GM18951 (cell line): ENCODE results near the gene MSH4.
"Not testable (repeated sequence)": the region's sequence is repeated elsewhere in the genome, so short reads cannot be mapped to it uniquely, and the experiment has no call there.

Source experiments
- POLR2A ChIP-seq: IDR thresholded peaks from 4 replicates; pipeline ENCODE4 v1.6.1; 2011; ENCODE audit warnings: mild to moderate bottlenecking; ENCODE audit not compliant: insufficient read length, insufficient read depth; ENCODE audit errors: extremely low read depth
- in situ Hi-C: fragments of 300-500 bp; cut with MboI; formaldehyde crosslinking; loops from one replicate; pipeline ENCODE4 v1.12.0; 2022; ENCODE audit warnings: low sequenced_read_pairs, mixed read lengths, inconsistent platforms; ENCODE audit not compliant: unreplicated experiment

MSH4 gene

DNA sequence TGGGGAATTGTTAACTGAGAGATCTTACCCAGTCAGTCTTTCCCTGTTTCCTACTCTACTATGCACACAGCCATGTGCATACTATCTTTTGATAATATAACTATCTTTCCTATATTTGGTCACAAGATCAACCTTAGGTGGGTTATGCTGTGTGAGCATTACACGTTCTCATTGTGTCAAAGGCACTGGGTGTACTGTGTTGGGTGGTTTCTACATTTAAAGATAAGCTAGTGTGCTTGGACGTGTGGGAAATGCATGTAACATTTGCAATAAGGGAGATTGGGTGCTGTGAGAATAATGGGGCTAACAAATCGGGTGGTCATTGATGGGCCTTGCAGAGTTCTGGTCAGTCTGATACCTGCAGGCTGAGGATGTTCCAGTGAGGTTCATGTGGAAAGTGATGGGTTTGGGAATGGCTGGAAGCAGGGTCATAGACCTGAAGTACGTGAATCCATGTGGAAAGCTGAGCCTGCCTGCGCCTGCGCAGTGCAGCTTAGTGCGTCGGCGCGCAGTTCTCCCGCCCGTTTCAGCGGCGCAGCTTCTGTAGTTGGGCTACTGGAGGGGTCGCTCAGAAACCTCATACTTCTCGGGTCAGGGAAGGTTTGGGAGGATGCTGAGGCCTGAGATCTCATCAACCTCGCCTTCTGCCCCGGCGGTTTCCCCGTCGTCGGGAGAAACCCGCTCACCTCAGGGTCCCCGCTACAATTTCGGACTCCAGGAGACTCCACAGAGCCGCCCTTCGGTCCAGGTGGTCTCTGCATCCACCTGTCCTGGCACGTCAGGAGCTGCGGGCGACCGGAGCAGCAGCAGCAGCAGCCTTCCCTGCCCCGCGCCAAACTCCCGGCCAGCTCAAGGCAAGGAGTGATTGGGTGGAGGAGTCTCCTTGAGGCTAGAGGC is at the start of gene MSH4:
TSS of gene MSH4 (plus strand) at position 507 of the 897 bp plus-strand sequence. CDS start at position 611, 104 bp downstream.
- peak; percentile 46 for TF ChIP-seq POLR2A
- in situ Hi-C loops, result no loop called here

DNA sequence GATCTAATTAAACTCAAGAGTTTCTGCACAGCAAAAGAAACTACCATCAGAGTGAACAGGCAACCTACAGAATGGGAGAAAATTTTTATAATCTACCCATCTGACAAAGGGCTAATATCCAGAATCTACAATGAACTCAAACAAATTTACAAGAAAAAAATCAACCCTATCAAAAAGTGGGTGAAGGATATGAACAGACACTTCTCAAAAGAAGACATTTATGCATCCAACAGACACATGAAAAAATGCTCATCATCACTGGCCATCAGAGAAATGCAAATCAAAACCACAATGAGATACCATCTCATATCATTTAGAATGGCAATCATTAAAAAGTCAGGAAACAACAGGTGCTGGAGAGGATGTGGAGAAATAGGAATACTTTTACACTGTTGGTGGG is 39.5 kb upstream of the MSH4 start:
- in situ Hi-C loops, result not testable (repeated sequence)

DNA sequence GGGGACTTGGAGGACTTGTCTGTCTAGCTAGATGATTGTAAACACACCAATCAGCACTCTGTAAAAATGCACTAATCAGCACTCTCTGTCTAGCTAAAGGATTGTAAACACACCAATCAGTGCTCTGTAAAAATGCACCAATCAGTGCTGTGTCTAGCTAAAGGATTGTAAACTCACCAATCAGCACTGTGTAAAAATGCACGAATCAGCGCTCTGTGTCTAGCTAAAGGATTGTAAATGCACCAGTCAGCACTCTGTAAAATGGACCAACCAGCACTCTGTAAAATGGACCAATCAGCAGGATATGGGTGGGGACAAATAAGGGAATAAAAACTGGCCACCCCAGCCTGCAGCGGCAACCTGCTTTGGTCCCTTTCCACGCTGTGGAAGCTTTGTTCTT is 38.1 kb upstream of the MSH4 start:
- in situ Hi-C loops, result not testable (repeated sequence)

DNA sequence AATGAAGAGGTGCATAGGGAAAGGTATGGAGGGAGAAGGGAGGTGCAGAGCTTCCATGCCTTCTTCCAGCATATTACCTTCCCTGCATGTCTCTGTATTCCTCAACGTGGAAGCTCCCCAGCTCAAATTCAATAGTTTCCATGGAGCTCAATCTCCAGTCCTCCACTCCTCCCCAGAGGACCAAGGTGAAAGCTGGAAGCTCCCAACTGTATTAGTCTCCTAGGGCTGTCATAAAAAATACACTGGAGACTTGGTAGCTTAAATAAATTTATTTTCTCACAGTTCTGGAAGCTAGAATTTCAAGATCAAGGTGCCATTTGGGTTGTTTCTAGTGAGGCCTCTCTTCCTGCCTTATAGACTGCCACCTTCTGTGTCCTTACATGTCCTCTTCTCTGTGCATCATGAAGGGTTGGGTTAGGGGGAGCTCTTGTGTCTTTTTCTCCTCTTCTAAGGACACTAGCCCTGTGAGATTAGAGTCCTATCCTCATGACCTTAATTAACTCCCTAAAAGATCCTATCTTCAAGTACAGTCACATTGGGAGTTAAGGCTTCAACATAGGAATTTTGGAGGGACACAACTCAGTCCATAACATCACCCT is 32.5 kb upstream of the MSH4 start:
- in situ Hi-C loops, result no loop called here
- TF ChIP-seq POLR2A, result no peak

DNA sequence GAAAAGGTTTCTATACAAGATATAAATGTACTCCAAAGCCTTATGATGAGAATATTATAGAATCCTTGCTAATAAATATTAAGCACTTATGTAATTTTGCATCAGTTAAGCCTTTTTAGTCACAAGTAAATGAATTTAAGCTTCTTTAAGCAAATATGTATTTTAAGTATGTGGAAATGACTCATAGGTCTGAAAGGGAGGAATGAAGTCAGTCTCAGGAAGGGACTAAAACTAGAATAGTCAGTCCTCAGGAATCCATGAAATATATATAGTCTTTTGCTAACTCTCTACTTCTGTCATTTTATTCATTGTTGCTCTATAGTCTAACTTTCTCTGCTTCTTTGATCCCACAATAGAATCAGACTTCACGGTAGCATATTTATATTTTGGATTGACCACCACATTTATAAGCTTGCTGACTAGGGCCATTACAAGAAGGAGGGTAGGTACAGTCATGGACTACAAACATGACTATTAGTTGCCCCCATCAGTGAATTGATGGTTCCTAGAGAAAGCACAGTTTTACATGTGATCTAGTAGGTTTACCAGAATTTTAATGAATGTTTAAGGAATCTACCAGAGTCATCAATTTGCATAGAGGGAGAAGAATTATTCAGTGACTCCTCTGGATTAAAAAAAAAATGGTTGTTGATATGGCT is 30.9 kb upstream of the MSH4 start:
- in situ Hi-C loops, result no loop called here
- no peak for TF ChIP-seq POLR2A

DNA sequence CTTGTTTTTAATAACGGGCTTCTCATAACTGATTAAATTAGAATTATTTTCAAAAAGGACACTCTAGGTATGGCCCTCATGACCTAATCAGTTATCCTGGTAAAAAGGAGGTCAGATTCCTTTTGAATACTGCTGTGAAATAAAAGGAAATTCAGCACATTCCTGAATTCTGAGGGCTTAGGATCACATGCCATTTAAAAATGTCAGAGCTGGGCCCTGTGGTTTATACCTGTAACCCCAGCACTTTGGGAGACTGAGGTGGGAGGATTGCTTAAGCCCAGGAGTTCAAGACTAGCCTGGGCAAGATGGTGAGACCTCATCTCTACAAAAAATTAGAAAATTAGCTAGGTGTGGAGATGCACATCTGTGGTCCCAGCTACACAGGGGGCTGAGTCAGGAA is 28.7 kb upstream of the MSH4 start:
- in situ Hi-C loops, result no loop called here

DNA sequence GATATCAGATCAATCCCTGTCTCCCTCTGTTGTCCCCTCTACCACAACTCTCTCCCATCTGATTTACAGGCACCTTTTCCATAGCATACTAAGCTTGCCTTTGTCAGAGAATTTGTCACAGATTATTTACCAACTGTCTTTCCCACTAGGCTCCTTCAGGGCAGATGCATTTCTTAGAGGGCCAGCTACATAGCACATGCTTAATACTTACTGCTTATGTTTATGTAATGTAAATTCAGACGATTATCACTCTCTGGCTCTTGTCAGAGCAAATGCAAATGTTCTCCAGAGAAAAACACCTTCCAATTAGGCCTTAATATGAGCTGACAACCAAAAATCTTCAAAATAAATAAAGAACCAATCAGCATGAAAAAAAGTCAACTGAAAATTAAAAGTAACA is 25.9 kb upstream of the MSH4 start:
- no peak for TF ChIP-seq POLR2A
- in situ Hi-C loops, result no loop called here

More for the DNA sequence above, 28.7 kb upstream of the MSH4 start:
- TF ChIP-seq POLR2A, result no peak

DNA sequence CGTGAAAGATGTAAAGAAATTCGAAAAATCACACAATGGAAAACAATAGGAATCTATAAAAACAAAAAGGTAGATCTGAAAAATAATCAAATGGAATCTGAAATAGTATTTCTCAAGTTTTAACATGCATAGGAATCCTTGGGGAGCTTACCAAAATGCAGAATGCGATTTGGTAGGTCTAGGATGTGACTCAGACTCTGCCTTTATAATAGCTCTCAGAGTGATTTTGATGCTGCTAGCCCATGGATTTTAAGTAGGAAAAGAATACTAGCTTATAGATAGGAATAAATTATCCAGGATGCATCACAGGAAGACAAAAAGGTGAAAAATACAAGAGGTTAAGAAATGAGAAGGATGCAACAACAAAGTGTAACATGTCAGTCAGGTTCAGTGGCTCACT is 24.7 kb upstream of the MSH4 start:
- TF ChIP-seq POLR2A, result no peak
- in situ Hi-C loops, result no loop called here

DNA sequence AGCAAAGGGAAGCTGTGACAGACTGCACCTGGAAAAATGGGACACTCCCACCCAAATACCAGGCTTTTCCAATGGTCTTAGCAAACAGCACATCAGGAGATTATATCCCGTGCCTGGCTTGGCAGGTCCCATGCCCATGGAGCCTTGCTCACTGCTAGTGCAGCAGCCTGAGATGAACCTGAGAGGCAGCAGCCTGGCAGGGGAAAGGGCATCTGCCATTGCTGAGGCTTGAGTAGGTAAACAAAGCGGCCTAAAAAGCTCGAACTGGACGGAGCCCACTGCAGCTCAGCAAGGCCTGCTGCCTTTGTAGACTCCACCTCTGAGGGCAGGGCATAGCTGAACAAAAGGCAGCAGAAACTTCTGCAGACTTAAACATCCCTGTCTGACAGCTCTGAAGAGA is 18.9 kb upstream of the MSH4 start:
- in situ Hi-C loops, result not testable (repeated sequence)

DNA sequence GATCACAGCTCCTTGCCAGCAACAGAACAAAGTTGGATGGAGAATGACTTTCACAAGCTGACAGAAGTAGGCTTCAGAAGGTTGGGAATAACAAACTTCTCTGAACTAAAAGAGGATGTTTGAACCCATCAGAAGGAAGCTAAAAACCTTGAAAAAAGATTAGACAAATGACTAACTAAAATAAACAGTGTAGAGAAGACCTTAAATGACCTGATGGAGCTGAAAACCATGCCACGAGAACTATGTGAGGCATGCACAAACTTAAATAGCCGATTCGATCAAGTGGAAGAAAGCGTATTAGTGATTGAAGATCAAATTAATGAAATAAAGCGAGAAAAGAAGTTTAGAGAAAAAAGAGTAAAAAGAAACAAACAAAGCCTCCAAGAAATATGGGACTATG is 18.0 kb upstream of the MSH4 start:
- in situ Hi-C loops, result not testable (repeated sequence)

DNA sequence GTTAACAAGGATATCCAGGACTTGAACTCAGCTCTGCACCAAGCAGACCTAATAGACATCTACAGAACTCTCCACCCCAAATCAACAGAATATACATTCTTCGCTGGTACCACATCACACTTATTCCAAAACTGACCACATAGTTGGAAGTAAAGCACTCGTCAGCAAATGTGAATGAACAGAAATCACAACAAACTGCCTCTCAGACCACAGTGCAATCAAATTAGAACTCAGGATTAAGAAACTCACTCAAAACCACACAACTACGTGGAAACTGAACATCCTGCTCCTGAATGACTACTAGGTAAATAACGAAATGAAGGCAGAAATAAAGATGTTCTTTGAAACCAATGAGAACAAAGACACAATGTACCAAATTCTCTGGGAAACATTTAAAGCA is 16.5 kb upstream of the MSH4 start:
- in situ Hi-C loops, result not testable (repeated sequence)

DNA sequence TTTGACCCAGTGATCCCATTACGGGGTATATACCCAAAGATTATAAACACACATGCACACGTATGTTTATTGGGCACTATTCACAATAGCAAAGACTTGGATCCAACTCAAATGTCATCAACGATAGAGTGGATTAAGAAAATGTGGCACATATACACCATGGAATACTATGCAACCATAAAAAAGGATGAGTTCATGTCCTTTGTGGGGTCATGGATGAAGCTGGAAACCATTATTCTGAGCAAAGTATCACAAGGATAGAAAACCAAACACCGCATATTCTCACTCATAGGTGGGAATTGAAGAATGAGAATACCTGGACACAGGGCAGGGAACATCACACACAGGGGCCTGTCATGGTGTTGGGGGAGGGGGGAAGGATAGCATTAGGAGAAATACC is 12.8 kb upstream of the MSH4 start:
- in situ Hi-C loops, result not testable (repeated sequence)

DNA sequence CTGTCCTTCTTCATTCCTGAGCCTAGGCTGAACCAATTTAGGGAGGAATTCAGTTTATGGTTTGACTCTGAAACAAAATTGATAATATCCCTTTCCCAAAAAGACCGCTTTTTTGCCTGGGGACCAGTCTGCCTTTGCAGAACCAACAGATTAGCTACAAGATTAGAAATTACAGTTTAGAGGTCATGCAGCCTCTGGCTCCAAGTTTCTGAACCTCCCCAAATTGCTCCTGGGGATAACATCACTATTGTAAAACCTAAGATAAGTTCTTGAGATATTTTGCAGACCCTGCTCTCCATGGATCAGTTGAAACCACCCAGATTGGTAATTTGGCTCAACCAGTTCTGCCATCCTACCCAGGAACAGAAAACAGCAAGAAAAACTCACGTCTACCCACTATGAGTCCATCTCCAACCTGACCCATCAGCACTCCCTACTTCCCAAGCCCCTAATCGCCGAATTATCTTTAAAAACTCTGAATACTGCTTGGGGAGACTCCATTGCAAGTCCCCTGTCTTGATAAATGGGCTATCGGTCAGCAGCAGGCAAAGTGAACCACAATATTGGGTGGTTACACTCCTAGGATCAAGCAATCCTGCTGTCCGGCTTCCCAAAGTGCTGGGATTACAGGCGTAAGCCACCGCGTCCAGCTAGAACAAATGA is 11.2 kb upstream of the MSH4 start:
- in situ Hi-C loops, result no loop called here
- TF ChIP-seq POLR2A, result no peak
